Heart left ventricle (tissue), 16 donors: ENCODE data around the gene IGIP. TPM values are rescaled to one million over a fixed set of nuclear protein-coding genes. Genes with fewer than 3 reads are reported as not detected.
A peak's percentile ranks its signal among the peaks of the same experiment; 100 is the strongest.

Experiments used
- ATAC-seq, 4 donors: fragments of 200-7000 bp; cut with Tn5 transposase; one replicate each; pipeline ENCODE4 v1.9.1; 2020 to 2022; ENCODE audit warnings: moderate library complexity in 4 of 4, mild to moderate bottlenecking in 3 of 4, moderate number of reproducible peaks in 1 of 4
- DNase-seq, 5 donors: peaks; one replicate each; pipeline ENCODE4 v3.0.0-alpha.2; 2020
- H3K27ac ChIP-seq, 12 donors: fragments of 200-600 bp; sonication (generic) in 4 of 12; one replicate each; pipeline versions ENCODE4 v1.5.0 to v1.8.0; 2016 to 2022; ENCODE audit warnings: mild to moderate bottlenecking in 2 of 12
- H3K27me3 ChIP-seq, 9 donors: fragments of 200-600 bp; sonication (generic) in 2 of 9; one replicate each; pipeline versions ENCODE4 v1.5.1 to v1.8.0; 2016 to 2022; ENCODE audit warnings: mild to moderate bottlenecking in 3 of 9
- H3K36me3 ChIP-seq, 9 donors: fragments of 200-600 bp; sonication (generic) in 2 of 9; one replicate each; pipeline versions ENCODE4 v1.5.0 to v1.8.0; 2018 to 2022; ENCODE audit warnings: mild to moderate bottlenecking in 2 of 9
- H3K4me1 ChIP-seq, 12 donors: fragments of 200-600 bp; sonication (generic) in 4 of 12; one replicate each; pipeline versions ENCODE4 v1.5.0 to v1.8.0; 2016 to 2022; ENCODE audit warnings: mild to moderate bottlenecking in 3 of 12
- H3K4me3 ChIP-seq, 12 donors: fragments of 200-600 bp; sonication (generic) in 4 of 12; one replicate each; pipeline versions ENCODE4 v1.5.0 to v1.8.0; 2017 to 2022; ENCODE audit warnings: mild to moderate bottlenecking in 9 of 12, moderate library complexity in 4 of 12
- H3K9me3 ChIP-seq, 12 donors: fragments of 200-600 bp; sonication (generic) in 4 of 12; one replicate each; pipeline versions ENCODE4 v1.5.0 to v1.8.0; 2016 to 2022; ENCODE audit warnings: mild to moderate bottlenecking in 1 of 12
- POLR2A ChIP-seq, 2 donors: fragments of 450-650 bp; IDR thresholded peaks; one replicate each; pipeline ENCODE4 v1.6.1; 2017; ENCODE audit warnings: antibody characterized with exemption in 2 of 2, mild to moderate bottlenecking in 2 of 2, moderate library complexity in 2 of 2
- WGBS, 4 donors: extraction: QIAGEN DNeasy Blood & Tissue Kit in 2 of 4; methylation state at CpG; one replicate each; pipeline versions ENCODE4 v1.1.5 to v1.1.7; 2013 to 2018; 5-methylcytosine and 5-hydroxymethylcytosine counted together
- intact Hi-C, 10 donors: fragments of 100-400 bp; cut with DNase I; formaldehyde crosslinking; loops; one replicate each; pipeline versions ENCODE4 v1.11.1 to v1.14.2; 2022
- polyA plus RNA-seq, 2 donors: library from polyadenylated mRNA; stranded (reverse); fragments of 200-250 nt; gene quantifications; one replicate each; pipeline ENCODE4 v1.2.3, GENCODE V29; 2013
- total RNA-seq, 9 donors: library from RNA; depleted of rRNA in 2 of 9; stranded (reverse); fragments of >200 nt in 2 of 9; fragmentation: NEBNext Ultra II Directional in 3 of 9; extraction: Animal tissue kit (Norgen Biotek cat#: 25700) in 3 of 9; gene quantifications; one replicate each; pipeline versions ENCODE4 v1.1.0 to v1.2.4, GENCODE V29; 2016 to 2023
- TF ChIP-seq, protein P1 (sequence below), 12 donors: fragments of 200-600 bp; sonication (generic) in 4 of 12; IDR thresholded peaks; one replicate each; pipeline versions ENCODE4 v1.5.0 to v1.8.0; 2018 to 2022; ENCODE audit warnings: antibody characterized with exemption in 12 of 12, mild to moderate bottlenecking in 5 of 12
- donor health status: ischemic (EF 13 %, LVEDD 7.1; RV severe dilation, severe dysfunction).
- donor health status: healthy with polysubstance abuse.
- donor health status: DM: no; HTN: yes; CAD: no.
- donor health status: DM: no; HTN: no; CAD: no.
- donor health status: ischemic (EF 25% LVEDD 6.9; RV normal size, moderate dysfunction).
- donor health status: ischemic (EF 25% LVEDD 5.7; RV mildly dilated, moderate dysfunction).
- donor health status: healthy.
- donor health status: DM: yes; HTN: yes; CAD: no.
- donor health status: ischemic (EF 35%, LVEDD 5.7; RV mildly dilated, moderate dysfunction).
- donor health status: nonischemic (EF 11% LVEDD 7.7; RV severe dilation, severe dysfunction).
- donor health status: DM: yes; HTN: yes; CAD: no.
- donor health status: PGD.
- donor health status: ischemic (EF 29% LVEDD 5.4; RV normal size, mild dysfunction).
- donor health status: nonischemic (EF 23%, LVEDD 6.1; RV moderate dilation, normal function).

IGIP gene
- total and polyA plus RNA-seq, 11 donors = 5.8 to 18.3 (median 10.5) TPM

- H3K4me3 ChIP-seq = no peak overlapping the region
- peaks cover 0 to 21% (median 6%) of the 10 kb centered on the region in 12 donors for H3K4me1 ChIP-seq
- intact Hi-C loops = no loop called here
- DNase-seq (no peak), ATAC-seq (no peak)
- no peak for TF ChIP-seq POLR2A (IDR thresholded peaks at IDR 0.05)
- TF ChIP-seq, protein P1, sequence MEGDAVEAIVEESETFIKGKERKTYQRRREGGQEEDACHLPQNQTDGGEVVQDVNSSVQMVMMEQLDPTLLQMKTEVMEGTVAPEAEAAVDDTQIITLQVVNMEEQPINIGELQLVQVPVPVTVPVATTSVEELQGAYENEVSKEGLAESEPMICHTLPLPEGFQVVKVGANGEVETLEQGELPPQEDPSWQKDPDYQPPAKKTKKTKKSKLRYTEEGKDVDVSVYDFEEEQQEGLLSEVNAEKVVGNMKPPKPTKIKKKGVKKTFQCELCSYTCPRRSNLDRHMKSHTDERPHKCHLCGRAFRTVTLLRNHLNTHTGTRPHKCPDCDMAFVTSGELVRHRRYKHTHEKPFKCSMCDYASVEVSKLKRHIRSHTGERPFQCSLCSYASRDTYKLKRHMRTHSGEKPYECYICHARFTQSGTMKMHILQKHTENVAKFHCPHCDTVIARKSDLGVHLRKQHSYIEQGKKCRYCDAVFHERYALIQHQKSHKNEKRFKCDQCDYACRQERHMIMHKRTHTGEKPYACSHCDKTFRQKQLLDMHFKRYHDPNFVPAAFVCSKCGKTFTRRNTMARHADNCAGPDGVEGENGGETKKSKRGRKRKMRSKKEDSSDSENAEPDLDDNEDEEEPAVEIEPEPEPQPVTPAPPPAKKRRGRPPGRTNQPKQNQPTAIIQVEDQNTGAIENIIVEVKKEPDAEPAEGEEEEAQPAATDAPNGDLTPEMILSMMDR (IDR thresholded peaks at IDR 0.05) = no peak
- H3K27me3 ChIP-seq = no peaks in the 10 kb centered on the region
- WGBS, 4 donors = 87 to 95% (median 92%) methylated on average over 5 of the region's 5 CpGs
- no peak overlapping the region for H3K27ac ChIP-seq
- H3K36me3 ChIP-seq = no peaks in the 10 kb centered on the region
- H3K9me3 ChIP-seq = no peaks in the 10 kb centered on the region
Measured at GRCh38 chr5:140162275-140162674, 36.5 kb downstream of the IGIP start.

GRCh38 chr5:140162781-140163180 is 37.0 kb downstream of the IGIP start:
- Histone ChIP-seq H3K9me3 (no peaks in the 10 kb centered on the region), H3K27me3 (no peaks in the 10 kb centered on the region), H3K36me3 (no peaks in the 10 kb centered on the region), H3K27ac (no peak overlapping the region), H3K4me3 (no peak overlapping the region), H3K4me1 (peaks cover 0 to 16% (median 5%) of the 10 kb centered on the region in 12 donors)
- DNase-seq (no peak), ATAC-seq (peak in 1 of 4 donors; percentile 20)
- no peak for TF ChIP-seq POLR2A (IDR thresholded peaks at IDR 0.05)
- TF ChIP-seq, protein P1 (IDR thresholded peaks at IDR 0.05) = no peak
- WGBS, 4 donors = 78 to 81% (median 79%) methylated on average over 5 of the region's 5 CpGs
- intact Hi-C loops = no loop called here

- intact Hi-C loops = loop anchor here in 2 of 10 donors (5.0 kb wide), 2 partner anchors 187 to 192 kb away; no protein-coding TSS in a partner anchor
- Histone ChIP-seq H3K27me3 (no peaks in the 10 kb centered on the region), H3K4me1 (peaks cover 0 to 16% (median 6%) of the 10 kb centered on the region in 12 donors), H3K36me3 (no peaks in the 10 kb centered on the region), H3K27ac (no peak overlapping the region), H3K9me3 (no peaks in the 10 kb centered on the region), H3K4me3 (no peak overlapping the region)
- DNase-seq (no peak), ATAC-seq (peak in 3 of 4 donors; percentile 59 to 70 (median 69))
- 67 to 70% (median 68%) methylated on average over 5 of the region's 5 CpGs for WGBS, 4 donors
- TF ChIP-seq POLR2A (IDR thresholded peaks at IDR 0.05) = no peak
- TF ChIP-seq, protein P1 (IDR thresholded peaks at IDR 0.05) = no peak
Measured at GRCh38 chr5:140165101-140165922, 39.6 kb downstream of the IGIP start.

DNA sequence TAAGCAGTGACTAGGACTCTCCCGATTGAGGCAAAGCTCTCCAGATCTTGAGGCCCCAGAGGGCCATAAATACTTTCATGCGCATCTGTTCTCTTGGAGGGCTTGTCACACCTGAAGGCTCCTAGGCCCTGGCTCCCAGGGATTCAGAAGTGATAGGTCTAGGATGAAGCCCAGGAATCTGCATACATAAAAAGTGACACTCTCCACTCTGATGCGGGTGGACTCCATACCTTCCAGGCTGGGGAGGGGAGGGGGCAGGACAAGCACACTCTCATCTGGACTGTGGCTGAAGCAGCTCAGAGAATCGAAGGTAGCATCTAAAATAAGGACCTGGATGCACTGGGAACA is 40.2 kb downstream of the IGIP start:
- TF ChIP-seq, protein P1 (IDR thresholded peaks at IDR 0.05) = no peak
- no peak for TF ChIP-seq POLR2A (IDR thresholded peaks at IDR 0.05)
- intact Hi-C loops = loop anchor here in 2 of 10 donors (5.0 kb wide), 2 partner anchors 186 to 191 kb away; no protein-coding TSS in a partner anchor
- ATAC-seq (peak in 1 of 4 donors; percentile 13), DNase-seq (no peak)
- 63 to 70% (median 64%) methylated on average over 3 to 4 of the region's 4 CpGs for WGBS, 4 donors
- Histone ChIP-seq H3K4me3 (no peak overlapping the region), H3K27ac (no peak overlapping the region), H3K4me1 (peaks cover 0 to 16% (median 6%) of the 10 kb centered on the region in 12 donors), H3K9me3 (no peaks in the 10 kb centered on the region), H3K27me3 (no peaks in the 10 kb centered on the region), H3K36me3 (no peaks in the 10 kb centered on the region)
